ENCODE data around the gene INHBA.

INHBA gene

DNA sequence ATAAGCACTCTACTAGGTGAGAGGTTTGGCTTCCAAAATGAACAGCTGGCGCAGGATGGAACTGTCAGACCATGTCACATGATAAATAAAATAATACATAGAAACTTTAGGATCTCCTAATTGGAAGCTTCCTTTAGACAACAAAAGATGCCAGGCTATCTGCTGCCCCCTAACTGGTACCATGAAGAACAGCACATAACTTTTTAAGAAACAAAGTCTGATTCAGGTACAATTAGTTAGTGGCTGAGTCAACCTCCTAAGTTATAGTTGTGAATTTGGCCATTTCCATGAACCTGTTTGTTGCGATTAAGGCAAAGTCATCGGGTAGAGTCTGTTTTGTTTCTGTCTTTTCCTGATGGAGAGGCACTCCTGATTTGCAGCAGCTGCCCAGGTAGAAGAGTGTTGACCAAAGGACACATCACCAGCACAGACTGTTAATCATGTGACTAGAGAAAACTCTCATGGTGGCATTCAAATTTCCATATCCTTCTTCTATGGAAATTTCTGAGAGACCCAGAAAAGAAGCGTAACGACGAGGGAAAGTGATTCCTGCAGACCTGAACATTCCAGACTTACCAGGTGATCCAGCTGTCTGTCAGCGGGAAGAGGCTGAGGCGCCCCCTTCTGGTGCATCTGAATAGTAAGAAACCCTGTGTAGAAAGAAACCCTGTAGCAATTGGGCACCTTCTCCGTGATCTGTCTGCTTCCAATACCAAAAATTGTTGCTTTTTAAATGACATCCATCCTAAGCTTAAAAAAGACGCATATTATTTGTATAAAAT is 8.6 kb upstream of the INHBA start:
- DNase-seq: no peak

DNA sequence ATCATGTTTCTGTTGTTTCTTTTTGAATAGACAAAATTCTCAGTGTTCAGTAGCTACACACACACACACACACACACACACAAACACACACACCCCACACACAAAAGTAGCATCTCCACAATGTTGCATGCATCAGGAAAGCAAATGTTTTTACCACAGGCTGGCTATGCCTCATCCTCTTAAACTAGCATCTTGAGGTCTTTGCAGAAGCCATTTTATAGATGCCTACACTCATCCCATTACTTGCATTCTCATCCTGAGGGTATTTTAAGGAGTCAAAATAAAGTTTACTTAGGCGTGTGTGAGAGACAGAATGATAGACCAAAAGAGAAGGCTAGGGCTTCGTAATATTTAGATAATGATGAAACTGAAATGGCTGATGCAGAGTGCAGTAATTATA is 7.9 kb upstream of the INHBA start:
- DNase-seq: no peak

DNA sequence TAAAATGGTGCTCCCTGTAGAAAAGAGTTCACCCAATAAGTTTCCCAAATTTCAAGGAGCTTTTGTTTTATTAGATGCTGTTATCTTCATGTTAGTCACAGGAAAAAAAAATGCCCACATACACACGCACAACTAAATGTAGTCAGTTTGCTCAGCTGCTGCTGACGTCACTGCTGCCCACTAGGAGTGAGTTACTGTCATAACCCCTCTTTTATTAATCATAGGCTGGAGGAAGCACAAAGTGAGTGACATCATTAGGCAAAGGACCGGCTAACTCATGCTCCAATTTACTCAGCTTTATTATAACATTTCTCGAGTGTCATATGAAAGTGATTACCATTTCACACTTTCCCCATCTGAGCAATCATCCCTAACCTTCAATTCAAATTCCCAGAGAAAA is 6.7 kb upstream of the INHBA start:
- no peak for DNase-seq

DNA sequence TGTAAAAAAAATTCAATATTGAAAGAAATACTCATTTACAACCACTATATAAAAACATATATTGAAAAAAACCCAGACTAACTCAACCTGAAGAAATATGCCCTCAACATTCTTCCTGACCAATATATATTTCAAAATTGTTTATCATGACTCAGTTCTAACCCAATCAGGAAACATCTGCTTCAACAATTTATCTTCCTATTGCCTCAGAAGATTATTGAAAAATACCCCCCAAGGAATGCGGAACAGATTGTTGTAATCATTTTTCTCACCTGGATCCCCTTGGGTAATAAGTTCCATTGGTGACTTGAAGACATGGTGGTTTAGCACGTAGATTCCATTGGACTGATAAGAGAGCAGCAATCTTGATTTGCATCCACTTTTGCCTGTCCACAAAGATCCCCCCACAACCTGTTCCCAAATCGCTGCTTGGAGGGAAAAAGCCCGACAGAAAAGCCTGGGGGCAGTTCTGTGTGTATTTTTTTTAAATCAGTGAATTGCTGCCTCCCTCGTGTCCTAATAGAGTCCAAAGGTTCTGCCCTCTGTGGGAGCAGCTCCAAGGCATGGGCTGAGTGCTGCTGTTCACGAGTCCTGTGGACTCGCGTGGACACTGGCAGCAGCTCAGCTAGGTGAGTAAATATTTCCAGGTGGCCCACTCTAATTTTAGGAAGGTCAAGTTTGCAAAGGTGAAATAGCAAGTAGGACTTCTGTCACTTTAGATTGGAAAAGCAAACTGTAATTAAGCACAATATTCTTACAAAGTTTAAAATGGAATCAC is 5.9 kb upstream of the INHBA start:
- no peak for DNase-seq

DNA sequence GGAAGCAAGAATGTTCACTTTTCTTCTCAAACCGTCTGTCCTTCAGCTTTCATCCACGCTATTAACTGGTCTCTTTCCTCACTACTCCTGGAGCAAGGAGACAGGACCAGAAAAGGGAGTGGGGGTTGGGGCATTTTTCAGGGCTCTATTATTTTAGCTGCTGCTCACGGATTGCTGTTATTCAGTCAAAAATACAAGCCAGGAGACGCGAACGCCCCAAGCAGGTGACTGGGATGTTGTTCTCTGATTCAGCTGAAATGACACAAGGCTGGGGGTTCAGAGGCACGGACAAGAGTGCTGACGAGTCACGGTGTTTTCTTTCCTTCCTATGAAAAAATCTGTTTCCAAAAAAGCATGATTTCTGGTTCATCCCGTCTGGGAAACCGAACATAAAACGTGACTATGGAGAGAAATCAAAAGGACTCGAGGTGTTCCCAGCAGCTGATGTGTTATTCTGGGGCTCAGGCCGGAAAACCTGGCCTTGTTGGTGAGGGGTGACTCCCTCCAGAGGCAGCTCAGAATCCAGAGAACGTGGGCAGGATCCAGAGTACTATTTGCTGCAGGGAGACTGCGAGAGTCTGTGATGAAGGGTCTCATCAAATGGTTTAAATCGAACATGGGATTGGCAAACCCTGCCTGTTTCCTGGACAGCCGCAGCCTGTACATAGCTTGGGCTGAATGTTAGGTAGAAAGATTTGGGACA is 3.5 kb upstream of the INHBA start:
- DNase-seq: no peak

DNA sequence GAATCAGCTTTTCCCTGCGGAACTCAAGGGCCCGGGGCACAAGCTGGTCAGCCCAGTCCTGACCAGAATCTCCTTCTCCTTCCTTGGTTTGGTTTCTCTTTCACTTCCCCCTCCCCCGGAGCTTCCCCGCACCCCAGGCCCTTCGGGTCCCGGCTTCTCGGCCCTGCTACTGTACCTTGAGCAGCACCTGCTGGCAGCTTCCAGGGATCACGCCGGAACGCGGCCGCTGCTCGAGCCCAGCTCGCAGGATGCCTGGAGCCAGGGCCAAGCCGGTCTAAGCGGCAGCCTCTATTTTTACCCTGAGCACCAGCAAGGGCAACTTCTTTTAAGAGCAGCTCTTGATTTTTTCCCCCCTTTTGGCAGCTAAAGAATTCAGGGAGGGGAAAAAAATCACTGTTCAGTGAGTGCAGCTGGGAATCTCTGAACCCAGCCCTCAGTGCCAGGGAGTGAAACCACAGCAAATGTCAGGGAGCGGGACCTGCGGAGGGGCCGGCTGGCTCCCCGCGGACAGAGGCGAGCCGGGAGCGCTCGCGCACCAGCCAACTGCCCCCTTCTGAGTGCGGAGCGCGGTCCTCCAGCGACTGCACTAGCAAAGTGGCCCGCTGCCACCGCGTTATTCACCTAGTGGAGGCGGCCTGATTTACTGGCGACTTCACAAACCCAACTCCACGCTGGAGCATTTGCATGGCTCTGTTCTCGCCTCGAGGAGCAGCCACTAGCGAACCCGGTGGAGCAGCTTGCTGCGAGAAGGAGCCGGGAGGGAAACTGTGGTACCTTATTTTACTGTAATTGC is 2.4 kb upstream of the INHBA start:
- DNase-seq: no peak

DNA sequence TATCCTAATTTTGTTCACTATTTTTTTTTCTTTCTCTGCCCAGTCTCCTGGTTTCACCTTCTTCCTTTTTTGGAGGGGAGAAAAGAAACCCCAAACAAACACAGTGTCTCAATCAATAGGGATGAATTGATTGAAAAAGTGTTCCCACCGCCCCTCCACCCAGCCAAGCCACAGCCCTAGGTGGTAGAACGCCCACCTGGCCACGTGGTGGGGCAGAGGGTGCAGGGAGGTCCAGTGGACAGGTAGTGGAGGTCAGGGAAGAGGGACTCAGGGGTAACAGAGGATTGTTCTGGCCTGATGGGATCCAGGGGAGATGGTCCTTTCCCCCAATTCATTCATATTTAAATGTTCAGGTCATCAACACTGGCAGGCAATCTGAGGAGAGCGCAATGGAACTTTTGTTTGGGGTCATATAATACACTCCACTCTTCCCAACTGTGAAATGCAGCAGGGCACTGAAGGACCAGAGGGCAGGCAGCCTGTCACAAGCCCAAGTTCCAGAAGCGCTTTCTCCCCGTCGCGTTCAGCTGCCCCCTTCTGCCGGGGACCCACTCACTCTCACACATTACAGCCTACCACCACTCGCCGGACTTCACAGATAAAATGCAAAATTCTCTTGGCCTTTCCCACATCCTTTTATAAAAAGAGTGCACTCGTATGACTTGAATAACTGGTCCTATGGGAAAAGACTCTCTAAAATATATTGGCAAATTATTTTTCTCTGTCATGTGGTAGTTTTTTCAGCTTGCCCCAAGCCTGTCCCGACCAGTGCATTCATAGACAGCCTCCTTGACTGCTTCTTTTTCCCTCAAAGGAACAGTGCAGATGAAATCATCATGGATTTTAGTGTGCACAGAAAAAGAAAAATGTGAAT is 1.6 kb downstream of the INHBA start:
- DNase-seq: no peak

DNA sequence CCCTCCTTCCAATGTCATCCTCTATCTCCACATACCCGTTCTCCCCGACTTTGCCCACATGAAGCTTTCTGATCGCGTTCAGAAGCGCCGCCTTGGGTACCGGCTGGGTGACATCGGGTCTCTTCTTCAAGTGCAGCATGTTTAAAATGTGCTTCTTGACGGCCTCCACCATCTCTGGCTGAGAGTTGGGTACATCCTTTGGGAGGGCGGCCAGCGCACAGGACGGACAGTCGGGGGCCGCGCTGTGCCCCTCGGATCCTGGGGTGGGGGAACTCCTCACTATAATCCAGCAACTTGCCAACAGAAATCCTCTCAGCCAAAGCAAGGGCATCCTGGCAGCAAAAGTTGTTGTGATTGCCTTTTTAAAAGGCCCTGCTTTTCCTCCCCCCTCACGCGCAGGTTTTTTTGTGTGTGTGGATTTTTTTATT is 2.8 kb downstream of the INHBA start:
- no peak for DNase-seq

DNA sequence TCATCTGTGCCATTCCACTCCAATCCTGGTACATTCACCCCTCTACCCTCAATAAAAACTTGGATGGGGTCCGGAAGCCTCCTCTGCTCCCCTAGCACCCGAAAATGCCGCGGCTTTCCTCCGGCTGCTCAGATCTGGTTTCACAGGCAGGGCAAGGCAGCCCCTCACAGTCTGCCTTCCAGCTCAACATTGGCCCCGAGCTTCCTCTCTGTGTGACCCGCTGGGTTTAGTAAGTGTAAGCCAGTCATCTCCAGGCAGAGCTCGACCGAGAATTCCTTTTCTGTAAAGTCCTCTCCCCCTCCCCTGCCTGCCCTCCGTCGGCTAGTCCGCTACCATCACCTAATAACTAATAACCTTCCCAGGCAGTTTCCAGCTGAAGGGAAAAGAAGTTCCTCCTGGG is 3.4 kb downstream of the INHBA start:
- no peak for DNase-seq

DNA sequence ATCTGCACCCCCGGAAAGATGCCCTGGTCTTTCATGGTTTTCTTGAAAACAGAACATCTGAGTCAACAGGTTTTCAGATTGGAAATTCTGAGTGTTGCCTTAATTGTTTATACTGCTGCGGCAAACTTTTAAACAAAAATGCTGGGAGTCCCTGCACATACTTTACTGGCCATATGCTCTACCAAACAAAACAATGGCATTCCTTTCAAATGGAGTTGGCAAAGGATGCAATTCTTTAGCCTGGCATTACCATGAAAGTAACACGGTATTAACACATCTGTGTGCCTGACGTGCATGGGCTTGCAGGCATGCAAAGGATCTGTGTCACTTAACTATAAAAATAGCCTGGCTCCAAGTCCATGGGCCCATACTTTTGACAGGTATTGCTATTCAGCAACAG is 4.2 kb downstream of the INHBA start:
- DNase-seq: no peak

DNA sequence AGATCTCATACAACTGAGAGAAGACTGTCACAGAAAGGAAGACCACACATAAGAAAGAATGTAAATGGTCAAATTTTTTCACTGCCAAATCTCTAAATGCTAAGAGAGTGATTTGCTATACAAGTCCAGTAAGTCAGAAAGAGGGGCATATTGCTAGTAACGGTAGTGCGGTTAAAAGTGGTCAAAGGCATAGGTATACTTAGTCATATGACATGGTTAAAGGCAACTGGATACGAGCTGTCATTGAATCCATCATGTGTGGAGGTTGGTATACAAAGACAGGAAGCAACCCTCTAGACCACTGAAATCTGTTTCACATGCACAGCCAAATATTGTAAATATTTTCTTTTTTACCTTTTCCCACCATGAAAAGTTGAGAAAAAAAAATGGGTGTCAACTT is 4.8 kb downstream of the INHBA start:
- no peak for DNase-seq

DNA sequence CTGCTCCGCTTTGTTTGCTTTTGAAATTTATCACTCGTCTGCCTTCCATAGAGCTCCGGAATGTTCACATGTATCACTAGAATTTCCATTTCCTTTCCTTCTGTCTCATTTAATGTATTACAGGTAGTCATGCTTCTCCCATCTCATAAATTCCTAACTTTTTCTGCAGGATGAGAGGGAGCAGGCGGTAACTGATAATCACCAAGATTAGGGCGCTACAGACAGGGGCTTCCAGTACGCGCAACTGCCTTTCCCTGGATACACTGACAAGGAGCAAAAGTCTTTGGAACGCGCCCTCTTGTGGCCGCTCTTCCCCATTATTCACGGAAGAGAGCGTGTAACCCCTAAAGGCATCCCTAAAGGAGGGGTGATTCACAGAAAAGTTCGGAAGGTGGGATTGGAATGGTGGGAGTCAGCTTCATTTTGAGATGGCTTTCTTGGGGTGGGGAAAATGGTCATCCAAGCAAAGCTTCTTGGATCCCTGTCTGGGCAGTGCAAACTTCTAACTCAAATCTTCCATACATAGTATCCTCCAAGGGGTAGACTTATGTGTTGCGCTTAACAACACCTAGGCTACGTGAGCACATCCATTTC is 6.5 kb downstream of the INHBA start:
- no peak for DNase-seq

DNA sequence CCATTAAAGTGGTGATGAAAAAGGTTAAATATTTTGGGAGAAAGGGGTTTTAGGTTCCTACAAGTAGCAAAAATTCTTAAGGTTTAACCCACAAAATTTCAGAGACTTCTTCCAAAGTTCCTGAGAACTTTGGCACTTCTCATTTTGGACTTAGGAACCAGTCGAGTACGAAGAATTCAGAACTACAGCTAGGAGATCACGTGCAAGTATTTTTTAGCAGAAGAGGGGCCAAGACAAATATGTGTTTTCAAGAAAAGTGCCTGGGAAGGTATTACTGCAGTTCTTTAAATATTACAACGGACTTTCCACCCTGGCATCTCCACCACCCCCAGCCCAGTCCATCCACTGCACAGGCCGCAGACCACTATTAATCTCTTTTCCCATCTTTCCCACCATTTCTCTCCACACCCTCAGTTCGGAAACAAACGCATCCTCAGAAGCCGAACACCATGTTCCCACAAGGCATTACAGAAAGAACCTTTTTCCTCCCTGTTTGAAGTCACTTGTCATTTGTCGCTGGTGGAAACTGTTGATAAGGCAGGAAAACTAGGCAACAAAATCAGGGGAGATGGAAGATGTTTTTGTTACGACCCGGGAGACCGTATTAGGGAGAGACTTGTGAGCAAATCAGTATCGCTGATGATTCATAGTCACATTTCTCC is 7.1 kb downstream of the INHBA start:
- DNase-seq: no peak

DNA sequence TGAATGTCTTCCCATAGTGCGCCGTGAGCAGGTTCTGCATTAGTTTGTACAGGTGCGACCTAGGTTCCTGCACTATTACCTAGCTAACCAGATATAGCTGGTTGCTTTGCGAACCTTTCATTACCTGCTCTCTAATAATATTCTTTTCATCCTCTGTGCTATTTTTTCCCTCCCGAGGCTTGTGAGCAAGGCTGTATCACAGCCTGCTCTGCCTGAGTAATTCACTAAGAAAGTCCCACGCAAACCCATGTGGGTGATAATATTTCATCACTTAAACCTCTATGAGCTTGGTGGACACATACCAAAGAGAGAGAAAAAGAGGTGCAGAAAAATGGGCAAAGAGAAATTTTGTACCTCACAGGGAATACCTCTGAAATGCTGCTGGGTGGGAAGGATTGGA is 8.4 kb downstream of the INHBA start:
- no peak for DNase-seq

DNA sequence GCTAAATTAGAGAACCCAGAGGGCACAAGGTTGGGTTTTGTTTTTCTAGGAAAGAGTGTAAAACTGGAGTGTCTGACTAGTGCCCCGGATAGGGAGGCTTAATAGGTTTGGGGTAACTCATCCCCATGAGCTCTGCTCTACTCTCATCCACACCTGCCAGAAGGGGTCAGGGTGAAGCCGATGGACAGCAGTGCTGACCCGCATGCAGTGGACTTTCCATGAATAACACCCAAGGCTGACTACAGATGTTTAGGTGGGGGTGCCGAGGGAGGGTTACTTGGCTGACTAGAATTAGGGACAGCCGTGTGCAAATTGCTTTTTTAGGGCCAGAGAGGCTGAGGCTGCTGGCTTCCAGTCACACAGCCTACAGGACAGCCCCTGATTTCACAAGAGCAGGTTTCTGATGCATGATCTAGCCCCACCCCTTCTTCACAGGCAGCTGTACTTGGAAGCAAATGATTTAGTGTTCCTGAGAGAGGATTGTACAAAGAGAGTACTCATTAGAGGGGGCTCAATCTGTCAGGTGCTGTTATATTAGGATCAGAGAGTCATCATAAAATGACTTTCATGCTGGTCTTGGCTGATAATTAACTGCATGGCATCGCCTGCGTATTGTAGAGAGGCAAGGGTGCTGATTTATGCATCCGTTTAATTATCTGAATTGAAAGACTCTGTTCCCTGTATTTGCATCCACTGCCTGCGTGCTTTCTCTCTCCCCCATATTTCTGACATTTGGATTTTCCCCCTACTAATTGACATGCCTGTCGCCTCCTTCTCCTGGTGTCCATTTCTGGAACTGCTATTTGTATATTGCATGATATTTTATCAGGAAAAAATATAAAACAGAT is 9.5 kb downstream of the INHBA start:
- DNase-seq: no peak

DNA sequence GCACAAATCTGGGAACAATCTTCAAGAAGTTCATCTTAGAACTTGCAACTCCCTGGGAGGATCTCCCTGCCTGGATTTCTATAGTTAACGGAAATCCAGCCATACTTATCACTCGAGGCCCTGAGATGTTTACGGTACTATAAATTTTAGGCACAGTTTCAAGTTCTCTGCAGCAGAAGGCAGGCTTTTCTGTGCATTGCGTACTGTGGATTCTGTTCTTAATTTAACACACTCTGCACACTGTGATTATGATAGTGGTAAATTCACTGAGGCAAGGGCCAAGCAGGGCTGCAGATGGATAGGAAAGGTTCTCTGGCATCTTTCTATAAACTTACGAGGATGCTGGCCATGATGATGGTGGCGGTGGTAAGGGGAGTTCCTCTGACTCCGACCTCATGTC is 10.6 kb downstream of the INHBA start:
- DNase-seq: no peak

DNA sequence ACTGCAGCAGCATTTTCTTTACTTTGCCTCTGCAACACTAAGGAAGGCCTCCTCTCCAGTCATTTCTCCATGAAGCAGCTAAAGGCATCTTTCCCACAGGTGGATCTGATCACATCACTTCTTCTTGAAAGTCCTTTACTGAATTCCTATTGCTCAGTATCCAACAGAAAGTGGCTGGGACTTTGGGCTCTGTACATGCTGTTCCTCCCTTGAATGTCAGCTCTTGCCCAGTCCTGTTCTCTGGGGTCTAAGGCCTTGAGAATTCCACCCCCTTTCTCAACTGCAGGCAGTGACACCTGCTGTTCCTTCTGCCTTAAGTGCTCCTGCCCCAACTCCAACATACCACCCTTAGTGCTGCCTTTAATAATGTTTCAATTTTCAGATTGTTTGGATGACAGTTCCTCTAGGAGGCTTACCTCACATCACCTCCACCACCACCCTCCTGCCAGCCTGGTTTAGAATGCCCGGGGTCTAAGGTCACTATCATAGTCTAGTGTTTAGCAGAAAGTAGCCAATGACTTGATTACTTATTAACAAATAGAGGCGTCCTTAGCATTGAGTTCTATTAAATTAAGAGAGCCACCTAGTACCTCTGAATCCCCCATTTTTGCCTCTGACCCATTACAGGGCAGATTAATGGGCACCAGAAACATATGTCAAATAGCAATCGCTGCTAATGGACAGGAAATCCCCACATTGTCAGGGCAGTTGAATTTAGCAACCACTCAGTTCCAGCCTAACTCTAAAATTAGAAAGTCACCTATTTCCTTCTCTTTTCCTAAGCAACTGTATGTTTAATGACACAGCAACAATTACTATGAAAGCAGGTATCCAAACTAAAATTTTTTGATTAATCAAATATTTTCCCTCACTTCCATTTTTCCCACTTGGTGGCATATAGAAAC is 11.4 kb downstream of the INHBA start:
- DNase-seq: no peak

DNA sequence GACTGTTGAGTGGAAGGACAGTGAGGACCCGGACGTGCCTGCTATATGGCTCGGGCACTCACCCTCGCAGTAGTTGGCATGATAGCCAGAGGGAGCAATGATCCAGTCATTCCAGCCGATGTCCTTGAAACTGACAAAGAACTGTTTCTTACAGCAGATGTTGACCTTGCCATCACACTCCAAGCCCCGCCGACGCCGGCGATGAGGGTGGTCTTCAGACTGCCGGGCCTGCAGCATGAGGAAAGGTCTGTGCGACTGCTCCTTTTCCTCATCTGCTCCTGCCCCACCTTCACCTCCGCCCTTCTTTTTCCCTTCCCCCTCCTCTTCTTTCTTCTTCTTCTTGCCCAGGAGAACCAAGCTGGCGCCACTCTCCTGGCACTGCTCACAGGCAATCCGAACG is 13.1 kb downstream of the INHBA start:
- DNase-seq: no peak

DNA sequence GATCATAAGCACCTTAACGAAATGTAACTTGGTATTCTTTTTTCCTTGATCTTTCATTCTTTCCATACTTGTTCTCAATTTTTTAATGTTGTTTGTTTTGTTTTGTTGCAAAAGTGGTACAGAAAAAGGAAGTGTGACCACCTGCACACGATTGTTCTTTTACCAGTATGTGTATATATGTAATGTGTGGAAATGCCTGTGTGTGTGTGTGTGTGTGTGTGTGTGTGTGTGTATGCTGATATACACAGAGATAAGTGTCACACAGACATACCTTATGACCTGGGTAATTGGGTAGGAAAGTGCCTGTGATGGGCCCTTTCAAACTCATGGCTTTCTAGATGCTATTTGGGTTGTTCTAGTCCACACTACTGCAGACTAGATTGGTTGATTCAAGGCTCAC is 14.0 kb downstream of the INHBA start:
- no peak for DNase-seq
